ENCODE results near the gene RPS27. TPM values are rescaled to one million over a fixed set of nuclear protein-coding genes. Genes with fewer than 3 reads are reported as not detected.

Gene RPS27
- total and polyA plus RNA-seq, 2 of the 13 experiments (the other 11 are each of a cell fraction or from before 2014, with no cell fraction given), result 3,737 to 9,964 TPM

DNA sequence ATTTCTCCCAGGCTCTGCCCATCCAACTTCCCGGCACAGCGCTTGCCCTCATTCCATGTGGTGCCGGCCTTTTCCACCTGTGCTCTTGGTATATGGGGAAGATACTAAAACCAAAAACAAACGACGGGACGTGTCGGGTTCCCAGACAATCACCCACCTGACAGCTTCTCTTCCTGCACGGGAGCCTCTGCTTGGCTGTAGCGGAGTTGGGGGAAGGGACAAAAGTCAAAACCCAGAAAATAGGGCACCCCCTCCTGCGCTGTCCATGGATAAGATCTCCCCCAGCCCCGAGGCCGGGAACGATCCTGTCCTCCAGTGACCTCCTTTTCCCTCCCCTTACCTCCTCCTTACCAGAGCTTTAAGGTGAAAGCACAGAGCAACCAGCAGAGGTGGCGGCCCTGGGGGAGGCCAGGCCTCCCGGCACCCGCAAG is 13.7 kb upstream of the RPS27 start:
- Histone ChIP-seq H2AFZ (ENCODE audit: low read length) (no peak overlapping the region), H3K9me3 (ENCODE audit: low read length) (no peaks in the 10 kb centered on the region), H3K27ac (ENCODE audit: extremely low read length, insufficient read depth, low read length) (peak overlapping the region; percentile 88), H3K36me3 (replicated peaks in 1 of 2; ENCODE audit: control insufficient read depth in 1 of 2, insufficient read depth in 2 of 2, low read length in 2 of 2) (peaks cover 1 to 19% of the 10 kb centered on the region in 2 experiments; a peak in 4 of 5 replicates), H3K4me1 (ENCODE audit: insufficient read depth, low read length) (peaks cover 25% of the 10 kb centered on the region), H3K79me2 (ENCODE audit: insufficient read depth, low read length) (peaks cover 16% of the 10 kb centered on the region), H3K4me2 (ENCODE audit: low read depth, low read length) (peak overlapping the region; percentile 97), H4K20me1 (ENCODE audit: insufficient read depth, low read length) (no peaks in the 10 kb centered on the region), H3K9ac (ENCODE audit: insufficient read depth, low read depth, low read length) (peak overlapping the region; percentile 88), H3K27me3 (ENCODE audit: control insufficient read depth in 1 of 2, insufficient read depth in 2 of 2, low read length in 2 of 2) (no peaks in the 10 kb centered on the region), H3K4me3 (replicated peaks in 1 of 3; ENCODE audit: insufficient read depth in 1 of 3, low read depth in 2 of 3, low read length in 3 of 3) (peak overlapping the region; percentile 72 to 79 (median 77))
- ATAC-seq (no peak), DNase-seq (ENCODE audit: low spot score) (no peak), FAIRE-seq (no peak)
- in situ Hi-C loops (cut with HindIII; ENCODE audit: extremely low pct_ligation_motif_present, low pct_unique_long_range_greater_than_20kb) (no loop called here), intact Hi-C loops (cut with micrococcal nuclease; ENCODE audit: unreplicated experiment) (no loop called here)
- ChIA-PET CTCF (ENCODE audit: low intra/inter-chr PET ratio, low total read pairs) (no interaction called here), POLR2A (interaction anchor here (0.9 to 4.4 kb wide), 13 partner anchors 10 to 249 kb away, joined by 3 to 209 read pairs (median 13); partner anchors contain the start of genes CREB3L4, CRTC2, DENND4B and GATAD2B)
- WGBS (ENCODE audit: low lambda C conversion rate), result 0% methylated on average over 13 of the region's 16 CpGs
- BruUV-seq (replicated peaks), result no TSS peak
- TF ChIP-seq NR2C2 (CRISPR knock-in tag; IDR thresholded peaks at IDR 0.05; ENCODE audit: borderline replicate concordance) (no peak), ZNF660 (CRISPR knock-in tag; IDR thresholded peaks at IDR 0.05; ENCODE audit: borderline replicate concordance, low read depth) (no peak), SP2 (CRISPR knock-in tag; IDR thresholded peaks at IDR 0.05) (no peak), ZSCAN12 (CRISPR knock-in tag; IDR thresholded peaks at IDR 0.05) (0 out of 2 replicates have a peak, but pooled peaks have one; percentile 9), ONECUT2 (CRISPR knock-in tag; IDR thresholded peaks at IDR 0.05) (no peak), HOXA5 (CRISPR knock-in tag; IDR thresholded peaks at IDR 0.05) (0 out of 2 replicates have a peak, but pooled peaks have one; percentile 59), ZFYVE20 (CRISPR knock-in tag; IDR thresholded peaks at IDR 0.05; ENCODE audit: borderline replicate concordance, low read depth) (no peak), SALL1 (CRISPR knock-in tag; IDR thresholded peaks at IDR 0.05) (no peak)
- TF ChIP-seq, protein P1, sequence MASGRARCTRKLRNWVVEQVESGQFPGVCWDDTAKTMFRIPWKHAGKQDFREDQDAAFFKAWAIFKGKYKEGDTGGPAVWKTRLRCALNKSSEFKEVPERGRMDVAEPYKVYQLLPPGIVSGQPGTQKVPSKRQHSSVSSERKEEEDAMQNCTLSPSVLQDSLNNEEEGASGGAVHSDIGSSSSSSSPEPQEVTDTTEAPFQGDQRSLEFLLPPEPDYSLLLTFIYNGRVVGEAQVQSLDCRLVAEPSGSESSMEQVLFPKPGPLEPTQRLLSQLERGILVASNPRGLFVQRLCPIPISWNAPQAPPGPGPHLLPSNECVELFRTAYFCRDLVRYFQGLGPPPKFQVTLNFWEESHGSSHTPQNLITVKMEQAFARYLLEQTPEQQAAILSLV (CRISPR knock-in tag; IDR thresholded peaks at IDR 0.05; ENCODE audit: borderline replicate concordance), result 0 out of 2 replicates have a peak, but pooled peaks have one; percentile 10
- TF ChIP-seq, protein P2, sequence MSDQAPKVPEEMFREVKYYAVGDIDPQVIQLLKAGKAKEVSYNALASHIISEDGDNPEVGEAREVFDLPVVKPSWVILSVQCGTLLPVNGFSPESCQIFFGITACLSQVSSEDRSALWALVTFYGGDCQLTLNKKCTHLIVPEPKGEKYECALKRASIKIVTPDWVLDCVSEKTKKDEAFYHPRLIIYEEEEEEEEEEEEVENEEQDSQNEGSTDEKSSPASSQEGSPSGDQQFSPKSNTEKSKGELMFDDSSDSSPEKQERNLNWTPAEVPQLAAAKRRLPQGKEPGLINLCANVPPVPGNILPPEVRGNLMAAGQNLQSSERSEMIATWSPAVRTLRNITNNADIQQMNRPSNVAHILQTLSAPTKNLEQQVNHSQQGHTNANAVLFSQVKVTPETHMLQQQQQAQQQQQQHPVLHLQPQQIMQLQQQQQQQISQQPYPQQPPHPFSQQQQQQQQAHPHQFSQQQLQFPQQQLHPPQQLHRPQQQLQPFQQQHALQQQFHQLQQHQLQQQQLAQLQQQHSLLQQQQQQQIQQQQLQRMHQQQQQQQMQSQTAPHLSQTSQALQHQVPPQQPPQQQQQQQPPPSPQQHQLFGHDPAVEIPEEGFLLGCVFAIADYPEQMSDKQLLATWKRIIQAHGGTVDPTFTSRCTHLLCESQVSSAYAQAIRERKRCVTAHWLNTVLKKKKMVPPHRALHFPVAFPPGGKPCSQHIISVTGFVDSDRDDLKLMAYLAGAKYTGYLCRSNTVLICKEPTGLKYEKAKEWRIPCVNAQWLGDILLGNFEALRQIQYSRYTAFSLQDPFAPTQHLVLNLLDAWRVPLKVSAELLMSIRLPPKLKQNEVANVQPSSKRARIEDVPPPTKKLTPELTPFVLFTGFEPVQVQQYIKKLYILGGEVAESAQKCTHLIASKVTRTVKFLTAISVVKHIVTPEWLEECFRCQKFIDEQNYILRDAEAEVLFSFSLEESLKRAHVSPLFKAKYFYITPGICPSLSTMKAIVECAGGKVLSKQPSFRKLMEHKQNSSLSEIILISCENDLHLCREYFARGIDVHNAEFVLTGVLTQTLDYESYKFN (CRISPR knock-in tag; conservative IDR thresholded peaks at IDR 0.05), result no peak
- TF ChIP-seq, protein P3, sequence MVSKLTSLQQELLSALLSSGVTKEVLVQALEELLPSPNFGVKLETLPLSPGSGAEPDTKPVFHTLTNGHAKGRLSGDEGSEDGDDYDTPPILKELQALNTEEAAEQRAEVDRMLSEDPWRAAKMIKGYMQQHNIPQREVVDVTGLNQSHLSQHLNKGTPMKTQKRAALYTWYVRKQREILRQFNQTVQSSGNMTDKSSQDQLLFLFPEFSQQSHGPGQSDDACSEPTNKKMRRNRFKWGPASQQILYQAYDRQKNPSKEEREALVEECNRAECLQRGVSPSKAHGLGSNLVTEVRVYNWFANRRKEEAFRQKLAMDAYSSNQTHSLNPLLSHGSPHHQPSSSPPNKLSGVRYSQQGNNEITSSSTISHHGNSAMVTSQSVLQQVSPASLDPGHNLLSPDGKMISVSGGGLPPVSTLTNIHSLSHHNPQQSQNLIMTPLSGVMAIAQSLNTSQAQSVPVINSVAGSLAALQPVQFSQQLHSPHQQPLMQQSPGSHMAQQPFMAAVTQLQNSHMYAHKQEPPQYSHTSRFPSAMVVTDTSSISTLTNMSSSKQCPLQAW (CRISPR knock-in tag; IDR thresholded peaks at IDR 0.05), result 0 out of 2 replicates have a peak, but pooled peaks have one; percentile 3
- TF ChIP-seq, protein P4, sequence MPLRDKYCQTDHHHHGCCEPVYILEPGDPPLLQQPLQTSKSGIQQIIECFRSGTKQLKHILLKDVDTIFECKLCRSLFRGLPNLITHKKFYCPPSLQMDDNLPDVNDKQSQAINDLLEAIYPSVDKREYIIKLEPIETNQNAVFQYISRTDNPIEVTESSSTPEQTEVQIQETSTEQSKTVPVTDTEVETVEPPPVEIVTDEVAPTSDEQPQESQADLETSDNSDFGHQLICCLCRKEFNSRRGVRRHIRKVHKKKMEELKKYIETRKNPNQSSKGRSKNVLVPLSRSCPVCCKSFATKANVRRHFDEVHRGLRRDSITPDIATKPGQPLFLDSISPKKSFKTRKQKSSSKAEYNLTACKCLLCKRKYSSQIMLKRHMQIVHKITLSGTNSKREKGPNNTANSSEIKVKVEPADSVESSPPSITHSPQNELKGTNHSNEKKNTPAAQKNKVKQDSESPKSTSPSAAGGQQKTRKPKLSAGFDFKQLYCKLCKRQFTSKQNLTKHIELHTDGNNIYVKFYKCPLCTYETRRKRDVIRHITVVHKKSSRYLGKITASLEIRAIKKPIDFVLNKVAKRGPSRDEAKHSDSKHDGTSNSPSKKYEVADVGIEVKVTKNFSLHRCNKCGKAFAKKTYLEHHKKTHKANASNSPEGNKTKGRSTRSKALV (CRISPR knock-in tag; IDR thresholded peaks at IDR 0.05), result no peak
- TF ChIP-seq, protein P5, sequence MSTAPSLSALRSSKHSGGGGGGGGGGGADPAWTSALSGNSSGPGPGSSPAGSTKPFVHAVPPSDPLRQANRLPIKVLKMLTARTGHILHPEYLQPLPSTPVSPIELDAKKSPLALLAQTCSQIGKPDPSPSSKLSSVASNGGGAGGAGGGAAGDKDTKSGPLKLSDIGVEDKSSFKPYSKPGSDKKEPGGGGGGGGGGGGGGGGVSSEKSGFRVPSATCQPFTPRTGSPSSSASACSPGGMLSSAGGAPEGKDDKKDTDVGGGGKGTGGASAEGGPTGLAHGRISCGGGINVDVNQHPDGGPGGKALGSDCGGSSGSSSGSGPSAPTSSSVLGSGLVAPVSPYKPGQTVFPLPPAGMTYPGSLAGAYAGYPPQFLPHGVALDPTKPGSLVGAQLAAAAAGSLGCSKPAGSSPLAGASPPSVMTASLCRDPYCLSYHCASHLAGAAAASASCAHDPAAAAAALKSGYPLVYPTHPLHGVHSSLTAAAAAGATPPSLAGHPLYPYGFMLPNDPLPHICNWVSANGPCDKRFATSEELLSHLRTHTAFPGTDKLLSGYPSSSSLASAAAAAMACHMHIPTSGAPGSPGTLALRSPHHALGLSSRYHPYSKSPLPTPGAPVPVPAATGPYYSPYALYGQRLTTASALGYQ (CRISPR knock-in tag; IDR thresholded peaks at IDR 0.05), result 0 out of 2 replicates have a peak, but pooled peaks have one; percentile 16
